PC-9 (cell line): ENCODE data around the gene CMTM3. TPM values are rescaled to one million over a fixed set of nuclear protein-coding genes. Genes with fewer than 3 reads are reported as not detected.
"Not testable (repeated sequence)": the region's sequence is repeated elsewhere in the genome, so short reads cannot be mapped to it uniquely, and the experiment has no call there.

Experiments used
- BruUV-seq: library from RNA; stranded (reverse); fragments of 400-500 nt; replicated peaks from 2 replicates; lab custom pipeline; 2021; lab: Mats Ljungman, UMichigan
- CTCF ChIA-PET: fragments of 300-600 bp; sonication (Branson Sonifier 250); formaldehyde crosslinking; loops from one replicate; lab custom pipeline; 2022; ENCODE audit warnings: antibody characterized with exemption; lab: Charles Lee
- POLR2A ChIA-PET: fragments of 300-600 bp; sonication (Branson Sonifier 250); formaldehyde crosslinking; loops from one replicate; lab custom pipeline; 2022; ENCODE audit warnings: antibody characterized with exemption; ENCODE audit not compliant: unreplicated experiment; lab: Charles Lee
- DNase-seq, 2 experiments: peaks; one replicate each; pipeline versions ENCODE4 v3.0.0 to v3.0.0-alpha.2; 2015 to 2022; ENCODE audit warnings: mixed read lengths in 1 of 2
- H2AFZ ChIP-seq: fragments of 200-600 bp; sonication (generic); 2 replicates; pipeline ENCODE4 v1.8.1; 2017; ENCODE audit warnings: antibody characterized with exemption
- H3F3A ChIP-seq: fragments of 200-600 bp; sonication (generic); 2 replicates; pipeline ENCODE4 v1.8.1; 2017; ENCODE audit warnings: antibody characterized with exemption, mild to moderate bottlenecking, low read depth; ENCODE audit not compliant: insufficient read depth
- H3K27ac ChIP-seq: fragments of 200-600 bp; sonication (generic); 2 replicates; pipeline ENCODE4 v1.6.1; 2016; ENCODE audit warnings: mixed run types
- H3K27me3 ChIP-seq: fragments of 200-600 bp; sonication (generic); 2 replicates; pipeline ENCODE4 v1.6.1; 2016; ENCODE audit warnings: low read depth, mixed run types; ENCODE audit not compliant: insufficient read depth
- H3K36me3 ChIP-seq: fragments of 200-600 bp; sonication (generic); 2 replicates; pipeline ENCODE4 v1.6.1; 2016; ENCODE audit warnings: low read depth, mixed run types
- H3K4me1 ChIP-seq: fragments of 200-600 bp; sonication (generic); replicated peaks from 2 replicates; pipeline ENCODE4 v1.6.1; 2016; ENCODE audit warnings: mixed run types; ENCODE audit not compliant: insufficient read depth
- H3K4me2 ChIP-seq: fragments of 200-600 bp; sonication (generic); 2 replicates; pipeline ENCODE4 v1.6.1; 2017; ENCODE audit warnings: mixed run types
- H3K4me3 ChIP-seq: fragments of 200-600 bp; sonication (generic); 2 replicates; pipeline ENCODE4 v1.6.1; 2016; ENCODE audit warnings: mixed run types
- H3K79me2 ChIP-seq: fragments of 200-600 bp; sonication (generic); 2 replicates; pipeline ENCODE4 v1.6.1; 2017; ENCODE audit warnings: low read depth, mixed run types
- H3K9me2 ChIP-seq: fragments of 200-600 bp; sonication (generic); 2 replicates; pipeline ENCODE4 v1.8.1; 2017; ENCODE audit warnings: mild to moderate bottlenecking; ENCODE audit not compliant: insufficient read depth
- H3K9me3 ChIP-seq: fragments of 200-600 bp; sonication (generic); 2 replicates; pipeline ENCODE4 v1.8.1; 2016; ENCODE audit warnings: low read depth; ENCODE audit not compliant: insufficient read depth
- H4K20me1 ChIP-seq: fragments of 200-600 bp; sonication (generic); 2 replicates; pipeline ENCODE4 v1.8.1; 2017; ENCODE audit not compliant: insufficient read depth
- CTCF ChIP-seq: fragments of 200-600 bp; sonication (generic); conservative IDR thresholded peaks from 2 replicates; pipeline ENCODE4 v1.6.1; 2017; ENCODE audit warnings: mixed run types, antibody characterized with exemption, mild to moderate bottlenecking, moderate library complexity
- EZH2 ChIP-seq: fragments of 200-600 bp; sonication (generic); IDR thresholded peaks from 2 replicates; pipeline ENCODE4 v1.8.0; 2017; ENCODE audit warnings: antibody characterized with exemption, low read depth
- intact Hi-C: fragments of 100-400 bp; cut with micrococcal nuclease; formaldehyde crosslinking; loops from one replicate; pipeline ENCODE4 v1.10.0; 2022; ENCODE audit not compliant: unreplicated experiment
- total RNA-seq: library from RNA; stranded (reverse); gene quantifications from 2 replicates; pipeline ENCODE4 v1.2.3, GENCODE V29; 2021

CMTM3 gene
- total RNA-seq, 1 experiment from 2014 or later, result 32.0 TPM

DNA sequence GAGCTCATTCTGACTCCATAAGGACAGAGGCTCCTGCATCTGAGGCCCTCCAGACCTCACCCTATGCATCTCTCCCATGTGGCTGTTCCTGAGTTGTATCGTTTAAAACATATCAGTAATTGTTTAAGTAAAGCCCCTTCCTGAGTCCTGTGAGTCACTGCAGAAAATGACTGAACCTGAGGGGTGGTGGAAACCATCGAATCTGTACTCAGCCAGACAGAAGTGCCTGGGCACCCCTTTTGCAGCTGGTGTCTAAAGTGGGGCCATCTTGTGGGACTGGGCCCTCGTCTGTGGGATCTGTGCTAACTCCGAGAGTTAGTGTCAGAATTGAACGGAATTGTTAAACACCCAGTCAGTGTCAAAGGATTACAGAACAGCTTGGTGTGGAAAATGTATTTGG lies 25.4 kb downstream of the CMTM3 start:
- DNase-seq, result no peak
- TF ChIP-seq CTCF, result no peak
- no peak for TF ChIP-seq EZH2
- POLR2A ChIA-PET, result no interaction called here
- Histone ChIP-seq H3K9me2 (no peaks in the 10 kb centered on the region), H2AFZ (no peak overlapping the region), H3K9me3 (no peaks in the 10 kb centered on the region), H3K27ac (no peak overlapping the region), H3F3A (no peaks in the 10 kb centered on the region), H3K36me3 (no peaks in the 10 kb centered on the region), H3K79me2 (no peaks in the 10 kb centered on the region), H3K4me2 (no peak overlapping the region), H3K27me3 (no peaks in the 10 kb centered on the region), H4K20me1 (no peaks in the 10 kb centered on the region), H3K4me1 (no peaks in the 10 kb centered on the region), H3K4me3 (no peak overlapping the region)
- intact Hi-C loops, result no loop called here
- BruUV-seq, result no TSS peak
- CTCF ChIA-PET, result no interaction called here

- H3K79me2 ChIP-seq, intact Hi-C loops, H3K9me3 ChIP-seq, POLR2A ChIA-PET, H3K4me2 ChIP-seq, H3K36me3 ChIP-seq, CTCF ChIA-PET, H3K9me2 ChIP-seq, H3K27me3 ChIP-seq, H2AFZ ChIP-seq, H3K4me1 ChIP-seq, BruUV-seq, H3F3A ChIP-seq, H4K20me1 ChIP-seq, H3K27ac ChIP-seq, H3K4me3 ChIP-seq, DNase-seq: not testable (repeated sequence)
Observed at GRCh38 chr16:66630561-66631260, 26.2 kb downstream of the CMTM3 start.

- H3K9me2 ChIP-seq, H3K4me3 ChIP-seq, intact Hi-C loops, H3K36me3 ChIP-seq, H3K4me2 ChIP-seq, CTCF ChIA-PET, DNase-seq, BruUV-seq, POLR2A ChIA-PET, H3K27ac ChIP-seq, H4K20me1 ChIP-seq, H3K9me3 ChIP-seq, H2AFZ ChIP-seq, H3K4me1 ChIP-seq, H3K79me2 ChIP-seq, H3F3A ChIP-seq, H3K27me3 ChIP-seq: not testable (repeated sequence)
Observed at GRCh38 chr16:66631558-66631957, 27.1 kb downstream of the CMTM3 start.

- Histone ChIP-seq H4K20me1 (no peaks in the 10 kb centered on the region), H3K27me3 (no peaks in the 10 kb centered on the region), H3K36me3 (no peaks in the 10 kb centered on the region), H3K27ac (no peak overlapping the region), H3K4me1 (no peaks in the 10 kb centered on the region), H2AFZ (no peak overlapping the region), H3K79me2 (0 out of 2 replicates have a peak, but pooled peaks cover under 1% of the 10 kb centered on the region), H3K4me3 (no peak overlapping the region), H3F3A (no peaks in the 10 kb centered on the region), H3K9me2 (no peaks in the 10 kb centered on the region), H3K9me3 (no peaks in the 10 kb centered on the region), H3K4me2 (no peak overlapping the region)
- ChIA-PET CTCF (no interaction called here), POLR2A (no interaction called here)
- intact Hi-C loops, result no loop called here
- DNase-seq, result no peak
- TF ChIP-seq EZH2 (no peak), CTCF (no peak)
- no TSS peak for BruUV-seq
Observed at GRCh38 chr16:66634527-66635196, 30.2 kb downstream of the CMTM3 start.
